Spleen (tissue), 7 donors: ENCODE results near the gene USP17L11.
"Not testable (repeated sequence)": the region's sequence is repeated elsewhere in the genome, so short reads cannot be mapped to it uniquely, and the experiment has no call there.

Source experiments
- CTCF ChIP-seq, 11 experiments: fragments of 200-600 bp in 7 of 11; fragments of 450-650 bp in 4 of 11; sonication (generic) in 4 of 11; IDR thresholded peaks in 8 of 11; conservative IDR thresholded peaks in 3 of 11; 1 replicate in 7 of 11; 2 replicates in 4 of 11; pipeline versions ENCODE4 v1.4.0 to v1.8.0; 2016 to 2021; ENCODE audit warnings: antibody characterized with exemption in 11 of 11, inconsistent platforms in 4 of 11, mild to moderate bottlenecking in 1 of 11
- POLR2A ChIP-seq, 3 donors: fragments of 450-650 bp; IDR thresholded peaks; one replicate each; pipeline ENCODE4 v1.5.1; 2017; ENCODE audit warnings: antibody characterized with exemption in 3 of 3, mild to moderate bottlenecking in 1 of 3
- donor health status: DM: no; HTN: no; CAD: no; lungs with moderate emphysema.
- donor health status: DM: no; HTN: no; CAD: no.
- donor health status: DM: no; HTN: no; CAD: no.

- TF ChIP-seq CTCF (IDR thresholded peaks at IDR 0.05 in 8 of 11, conservative IDR thresholded peaks at IDR 0.05 in 3 of 11); POLR2A (IDR thresholded peaks at IDR 0.05): not testable (repeated sequence)
Measured at GRCh38 chr4:9165990-9166389, 49.2 kb upstream of the USP17L11 start.
